SK-N-SH (cell line): ENCODE results near the gene UQCRHL. TPM values are rescaled to one million over a fixed set of nuclear protein-coding genes. Genes with fewer than 3 reads are reported as not detected.
"Not testable (repeated sequence)": the region's sequence is repeated elsewhere in the genome, so short reads cannot be mapped to it uniquely, and the experiment has no call there.

ENCODE experiments used
- CTCF ChIA-PET: fragments of 300-600, 350-600 bp; formaldehyde crosslinking; extraction: SDS; loops from one replicate; lab custom pipeline; 2021; lab: Yijun Ruan, JAX
- POLR2A ChIA-PET: fragments of 350-600 bp; sonication (Branson Sonifier 250); formaldehyde crosslinking; extraction: SDS; loops from one replicate; lab custom pipeline; 2020; ENCODE audit warnings: antibody characterized with exemption, inconsistent platforms; lab: Yijun Ruan, JAX
- DNase-seq: peaks from one replicate; pipeline ENCODE4 v3.0.0; 2012
- H2AFZ ChIP-seq: fragments of 200-600 bp; sonication (generic); 2 replicates; pipeline ENCODE4 v1.8.1; 2016; ENCODE audit warnings: antibody characterized with exemption, mild to moderate bottlenecking, low read depth
- H3F3A ChIP-seq: fragments of 200-600 bp; sonication (generic); replicated peaks from 2 replicates; pipeline ENCODE3; 2016; ENCODE audit warnings: antibody characterized with exemption, mild to moderate bottlenecking; ENCODE audit not compliant: insufficient read depth
- H3K27ac ChIP-seq, 2 experiments: fragments of 200-500 bp in 1 of 2; fragments of 200-600 bp in 1 of 2; sonication (Bioruptor generic) in 1 of 2; sonication (generic), shearing (Covaris generic) in 1 of 2; 2 replicates each; pipeline versions ENCODE4 v1.5.1 to v1.6.1; 2014 to 2016; ENCODE audit warnings: low read depth in 2 of 2, inconsistent platforms in 1 of 2, low read length in 1 of 2, mild to moderate bottlenecking in 1 of 2, mixed read lengths in 1 of 2
- H3K27me3 ChIP-seq: fragments of 200-600 bp; sonication (generic), shearing (Covaris generic); 2 replicates; pipeline ENCODE4 v1.6.1; 2016; ENCODE audit warnings: mixed run types; ENCODE audit not compliant: insufficient read depth
- H3K36me3 ChIP-seq, 2 experiments: fragments of 200-500 bp in 1 of 2; fragments of 200-600 bp in 1 of 2; sonication (Bioruptor generic) in 1 of 2; sonication (generic) in 1 of 2; replicated peaks in 1 of 2; 2 replicates each; pipeline versions ENCODE3 to v1.5.1; 2014 to 2016; ENCODE audit warnings: low read length in 1 of 2, mild to moderate bottlenecking in 1 of 2; ENCODE audit not compliant: insufficient read depth in 2 of 2, control insufficient read depth in 1 of 2
- H3K4me1 ChIP-seq, 2 experiments: fragments of 200-500 bp in 1 of 2; fragments of 200-600 bp in 1 of 2; sonication (Bioruptor generic) in 1 of 2; sonication (generic), shearing (Covaris generic) in 1 of 2; 2 replicates each; pipeline versions ENCODE4 v1.5.1 to v1.6.1; 2014 to 2016; ENCODE audit warnings: low read depth in 1 of 2, low read length in 1 of 2, mixed run types in 1 of 2; ENCODE audit not compliant: insufficient read depth in 2 of 2, control insufficient read depth in 1 of 2
- H3K4me2 ChIP-seq: fragments of 200-600 bp; sonication (generic), shearing (Covaris generic); 2 replicates; pipeline ENCODE4 v1.6.1; 2017; ENCODE audit warnings: mixed run types
- H3K4me3 ChIP-seq, 2 experiments: fragments of 200-500 bp in 1 of 2; fragments of 200-600 bp in 1 of 2; sonication (Bioruptor generic) in 1 of 2; sonication (generic), shearing (Covaris generic) in 1 of 2; 2 replicates each; pipeline versions ENCODE4 v1.5.1 to v1.8.1; 2014 to 2016; ENCODE audit warnings: low read depth in 2 of 2, inconsistent platforms in 1 of 2, low read length in 1 of 2, mild to moderate bottlenecking in 1 of 2, mixed read lengths in 1 of 2, moderate library complexity in 1 of 2
- H3K79me2 ChIP-seq: fragments of 200-600 bp; sonication (generic); 2 replicates; pipeline ENCODE4 v1.8.1; 2017; ENCODE audit warnings: mild to moderate bottlenecking; ENCODE audit not compliant: insufficient read depth
- H3K9ac ChIP-seq: fragments of 200-600 bp; sonication (generic); 2 replicates; pipeline ENCODE4 v1.6.1; 2017; ENCODE audit warnings: mixed run types
- H3K9me2 ChIP-seq: fragments of 200-600 bp; sonication (generic); 2 replicates; pipeline ENCODE4 v1.6.1; 2017; ENCODE audit warnings: mixed run types
- H3K9me3 ChIP-seq: fragments of 200-600 bp; sonication (generic); 2 replicates; pipeline ENCODE4 v1.6.1; 2017; ENCODE audit warnings: mixed run types, mild to moderate bottlenecking, moderate library complexity
- H4K20me1 ChIP-seq: fragments of 200-600 bp; sonication (generic); 2 replicates; pipeline ENCODE4 v1.6.1; 2017; ENCODE audit warnings: mild to moderate bottlenecking, mixed run types; ENCODE audit not compliant: insufficient read depth
- CHD2 ChIP-seq: fragments of 150-350 bp; IDR thresholded peaks from 2 replicates; pipeline ENCODE4 v1.6.1; 2018; ENCODE audit warnings: low read length; ENCODE audit not compliant: partially characterized antibody
- EZH2phosphoT487 ChIP-seq: fragments of 200-600 bp; sonication (generic); IDR thresholded peaks from 2 replicates; pipeline ENCODE4 v1.6.1; 2017; ENCODE audit warnings: low read depth, mixed run types, mild to moderate bottlenecking, antibody characterized with exemption, moderate library complexity, borderline replicate concordance
- FOXJ3 ChIP-seq: sonication (generic); formaldehyde crosslinking; IDR thresholded peaks from 2 replicates; pipeline ENCODE4 v1.5.1; 2020; ENCODE audit warnings: mild to moderate bottlenecking, missing genetic modification reagents
- GABPA ChIP-seq: IDR thresholded peaks from 2 replicates; pipeline ENCODE4 v1.4.0; 2012; ENCODE audit warnings: low read depth, mild to moderate bottlenecking
- JUND ChIP-seq: IDR thresholded peaks from 2 replicates; pipeline ENCODE4 v1.4.0; 2012
- MEF2A ChIP-seq: IDR thresholded peaks from 2 replicates; pipeline ENCODE4 v1.4.0; 2012; ENCODE audit warnings: low read depth, borderline replicate concordance
- MXI1 ChIP-seq: IDR thresholded peaks from 2 replicates; pipeline ENCODE4 v1.6.1; 2012; ENCODE audit warnings: mild to moderate bottlenecking, low read depth, low read length, improper control_type of control experiment
- NFIC ChIP-seq: IDR thresholded peaks from 2 replicates; pipeline ENCODE4 v1.4.0; 2012; ENCODE audit warnings: borderline replicate concordance
- POLR2AphosphoS5 ChIP-seq: IDR thresholded peaks from 2 replicates; pipeline ENCODE4 v1.6.1; 2012; ENCODE audit warnings: low read depth, low read length
- RXRA ChIP-seq: IDR thresholded peaks from 2 replicates; pipeline ENCODE4 v1.4.0; 2012; ENCODE audit warnings: low read depth, mild to moderate bottlenecking, borderline replicate concordance
- SIN3A ChIP-seq: IDR thresholded peaks from 2 replicates; pipeline ENCODE4 v1.6.1; 2012; ENCODE audit warnings: low read depth, mild to moderate bottlenecking, low read length, moderate library complexity, borderline replicate concordance
- SMC3 ChIP-seq: IDR thresholded peaks from 2 replicates; pipeline ENCODE4 v1.6.1; 2012; ENCODE audit warnings: low read depth, low read length, improper control_type of control experiment
- TAF1 ChIP-seq: IDR thresholded peaks from 2 replicates; pipeline ENCODE4 v1.6.1; 2012; ENCODE audit warnings: low read depth, mild to moderate bottlenecking, low read length, moderate library complexity, borderline replicate concordance
- TCF12 ChIP-seq: IDR thresholded peaks from 2 replicates; pipeline ENCODE4 v1.4.0; 2012
- YY1 ChIP-seq: IDR thresholded peaks from 2 replicates; pipeline ENCODE4 v1.4.0; 2012; ENCODE audit warnings: low read depth, mild to moderate bottlenecking
- WGBS: methylation state at CpG from one replicate; pipeline ENCODE4 v1.1.6; 2017; ENCODE audit warnings: low lambda C conversion rate; 5-methylcytosine and 5-hydroxymethylcytosine counted together
- polyA plus RNA-seq, 3 experiments: library from polyadenylated mRNA; depleted of rRNA; stranded (reverse); fragments of >200 nt; gene quantifications; 2 replicates each; pipeline ENCODE4 v1.2.3, GENCODE V29; 2012
- TF ChIP-seq, protein P1 (sequence below): IDR thresholded peaks from 2 replicates; pipeline ENCODE4 v1.4.0; 2012; ENCODE audit warnings: low read depth, borderline replicate concordance
- TF ChIP-seq, protein P2 (sequence below): IDR thresholded peaks from 2 replicates; pipeline ENCODE4 v1.6.1; 2012; ENCODE audit warnings: mild to moderate bottlenecking, low read depth, low read length, moderate library complexity
- TF ChIP-seq, protein P3 (sequence below): fragments of 150-350 bp; IDR thresholded peaks from 2 replicates; pipeline ENCODE4 v1.6.1; 2017; ENCODE audit warnings: antibody characterized with exemption, low read length, low read depth, borderline replicate concordance
- TF ChIP-seq, protein P4 (sequence below): IDR thresholded peaks from 2 replicates; pipeline ENCODE4; 2012

UQCRHL gene
- 2.8 and 4.1 TPM in 2 replicates for polyA plus RNA-seq (2012; rRNA removed)
- 4.1 and 9.7 TPM in 2 replicates for polyA plus RNA-seq (2012; cell fraction: cytosol; rRNA removed)
- polyA plus RNA-seq (2012; cell fraction: nucleus; rRNA removed), result 1.8 and 2.6 TPM in 2 replicates

DNA sequence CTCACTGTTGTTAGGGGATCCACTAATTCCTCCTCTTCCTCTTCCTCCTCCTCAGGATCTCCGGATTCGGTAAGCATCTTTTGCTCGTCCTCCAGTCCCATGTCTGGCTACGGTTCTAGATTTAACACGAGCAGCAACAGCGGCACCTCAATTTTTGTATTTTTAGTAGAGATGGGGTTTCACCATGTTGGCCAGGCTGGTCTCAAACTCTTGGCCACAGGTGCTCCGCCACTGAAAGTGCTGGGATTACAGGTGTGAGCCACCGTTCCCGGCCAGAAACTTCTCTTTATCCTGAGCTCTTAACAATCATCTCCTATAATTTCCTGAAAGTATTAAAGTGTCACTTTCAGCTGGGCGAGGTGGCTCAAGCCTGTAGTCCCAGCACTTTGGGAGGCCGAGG, at the start of gene UQCRHL:
Gene UQCRHL, minus strand, starts transcription at position 101 of the 400 bp plus-strand sequence. Its CDS starts 0 bp downstream, at position 101.
- H3K9me2 ChIP-seq, H3K9ac ChIP-seq, H3K79me2 ChIP-seq, H3K27me3 ChIP-seq, H3K36me3 ChIP-seq, DNase-seq, H3K4me2 ChIP-seq, H3K4me1 ChIP-seq, H3K4me3 ChIP-seq, H3K27ac ChIP-seq, H2AFZ ChIP-seq, H3K9me3 ChIP-seq, H3F3A ChIP-seq, H4K20me1 ChIP-seq, POLR2A ChIA-PET: not testable (repeated sequence)
- WGBS, result 93% methylated on average over 11 of the region's 11 CpGs
- CTCF ChIA-PET, result interaction anchor here (0.7 to 2.8 kb wide), 2 partner anchors 187 to 313 kb away, joined by 3 to 13 read pairs; no protein-coding TSS in a partner anchor

DNA sequence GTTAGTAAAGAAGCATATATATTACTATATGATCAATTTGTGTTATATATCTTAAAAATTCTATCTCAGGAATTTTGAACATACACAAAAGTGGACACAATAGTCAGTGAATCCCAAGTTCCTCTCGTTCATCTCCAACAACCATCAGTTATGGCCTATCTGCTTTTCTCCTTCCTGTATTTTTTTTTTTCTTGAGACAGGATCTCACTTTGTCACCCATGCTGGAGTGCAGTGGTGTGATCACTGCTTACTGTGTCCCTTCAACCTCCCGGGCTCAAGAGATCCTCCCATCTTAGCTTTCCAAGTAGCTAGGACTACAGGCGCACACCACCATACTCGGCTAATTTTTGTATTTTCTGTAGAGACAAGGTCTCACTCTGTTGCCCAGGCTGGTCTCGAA, 49.4 kb upstream of the UQCRHL start:
- no peaks in the 10 kb centered on the region for H3K27me3 ChIP-seq
- H3K36me3 ChIP-seq, result no peaks in the 10 kb centered on the region
- no peak overlapping the region for H3K9ac ChIP-seq
- peaks cover 57% of the 10 kb centered on the region for H4K20me1 ChIP-seq
- H3K9me3 ChIP-seq, result no peaks in the 10 kb centered on the region
- H3K4me3 ChIP-seq, result no peak overlapping the region
- TF ChIP-seq SIN3A (no peak), FOXJ3 (no peak), MXI1 (no peak), TCF12 (no peak), CHD2 (no peak), JUND (no peak), SMC3 (no peak), RXRA (no peak), NFIC (no peak), EZH2phosphoT487 (no peak), MEF2A (no peak), POLR2AphosphoS5 (no peak), TAF1 (no peak), GABPA (no peak), YY1 (no peak)
- TF ChIP-seq, protein P1, sequence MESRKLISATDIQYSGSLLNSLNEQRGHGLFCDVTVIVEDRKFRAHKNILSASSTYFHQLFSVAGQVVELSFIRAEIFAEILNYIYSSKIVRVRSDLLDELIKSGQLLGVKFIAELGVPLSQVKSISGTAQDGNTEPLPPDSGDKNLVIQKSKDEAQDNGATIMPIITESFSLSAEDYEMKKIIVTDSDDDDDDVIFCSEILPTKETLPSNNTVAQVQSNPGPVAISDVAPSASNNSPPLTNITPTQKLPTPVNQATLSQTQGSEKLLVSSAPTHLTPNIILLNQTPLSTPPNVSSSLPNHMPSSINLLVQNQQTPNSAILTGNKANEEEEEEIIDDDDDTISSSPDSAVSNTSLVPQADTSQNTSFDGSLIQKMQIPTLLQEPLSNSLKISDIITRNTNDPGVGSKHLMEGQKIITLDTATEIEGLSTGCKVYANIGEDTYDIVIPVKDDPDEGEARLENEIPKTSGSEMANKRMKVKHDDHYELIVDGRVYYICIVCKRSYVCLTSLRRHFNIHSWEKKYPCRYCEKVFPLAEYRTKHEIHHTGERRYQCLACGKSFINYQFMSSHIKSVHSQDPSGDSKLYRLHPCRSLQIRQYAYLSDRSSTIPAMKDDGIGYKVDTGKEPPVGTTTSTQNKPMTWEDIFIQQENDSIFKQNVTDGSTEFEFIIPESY, result no peak
- TF ChIP-seq, protein P2, sequence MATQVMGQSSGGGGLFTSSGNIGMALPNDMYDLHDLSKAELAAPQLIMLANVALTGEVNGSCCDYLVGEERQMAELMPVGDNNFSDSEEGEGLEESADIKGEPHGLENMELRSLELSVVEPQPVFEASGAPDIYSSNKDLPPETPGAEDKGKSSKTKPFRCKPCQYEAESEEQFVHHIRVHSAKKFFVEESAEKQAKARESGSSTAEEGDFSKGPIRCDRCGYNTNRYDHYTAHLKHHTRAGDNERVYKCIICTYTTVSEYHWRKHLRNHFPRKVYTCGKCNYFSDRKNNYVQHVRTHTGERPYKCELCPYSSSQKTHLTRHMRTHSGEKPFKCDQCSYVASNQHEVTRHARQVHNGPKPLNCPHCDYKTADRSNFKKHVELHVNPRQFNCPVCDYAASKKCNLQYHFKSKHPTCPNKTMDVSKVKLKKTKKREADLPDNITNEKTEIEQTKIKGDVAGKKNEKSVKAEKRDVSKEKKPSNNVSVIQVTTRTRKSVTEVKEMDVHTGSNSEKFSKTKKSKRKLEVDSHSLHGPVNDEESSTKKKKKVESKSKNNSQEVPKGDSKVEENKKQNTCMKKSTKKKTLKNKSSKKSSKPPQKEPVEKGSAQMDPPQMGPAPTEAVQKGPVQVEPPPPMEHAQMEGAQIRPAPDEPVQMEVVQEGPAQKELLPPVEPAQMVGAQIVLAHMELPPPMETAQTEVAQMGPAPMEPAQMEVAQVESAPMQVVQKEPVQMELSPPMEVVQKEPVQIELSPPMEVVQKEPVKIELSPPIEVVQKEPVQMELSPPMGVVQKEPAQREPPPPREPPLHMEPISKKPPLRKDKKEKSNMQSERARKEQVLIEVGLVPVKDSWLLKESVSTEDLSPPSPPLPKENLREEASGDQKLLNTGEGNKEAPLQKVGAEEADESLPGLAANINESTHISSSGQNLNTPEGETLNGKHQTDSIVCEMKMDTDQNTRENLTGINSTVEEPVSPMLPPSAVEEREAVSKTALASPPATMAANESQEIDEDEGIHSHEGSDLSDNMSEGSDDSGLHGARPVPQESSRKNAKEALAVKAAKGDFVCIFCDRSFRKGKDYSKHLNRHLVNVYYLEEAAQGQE, result no peak
- TF ChIP-seq, protein P3, sequence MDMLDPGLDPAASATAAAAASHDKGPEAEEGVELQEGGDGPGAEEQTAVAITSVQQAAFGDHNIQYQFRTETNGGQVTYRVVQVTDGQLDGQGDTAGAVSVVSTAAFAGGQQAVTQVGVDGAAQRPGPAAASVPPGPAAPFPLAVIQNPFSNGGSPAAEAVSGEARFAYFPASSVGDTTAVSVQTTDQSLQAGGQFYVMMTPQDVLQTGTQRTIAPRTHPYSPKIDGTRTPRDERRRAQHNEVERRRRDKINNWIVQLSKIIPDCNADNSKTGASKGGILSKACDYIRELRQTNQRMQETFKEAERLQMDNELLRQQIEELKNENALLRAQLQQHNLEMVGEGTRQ, result no peak
- TF ChIP-seq, protein P4, sequence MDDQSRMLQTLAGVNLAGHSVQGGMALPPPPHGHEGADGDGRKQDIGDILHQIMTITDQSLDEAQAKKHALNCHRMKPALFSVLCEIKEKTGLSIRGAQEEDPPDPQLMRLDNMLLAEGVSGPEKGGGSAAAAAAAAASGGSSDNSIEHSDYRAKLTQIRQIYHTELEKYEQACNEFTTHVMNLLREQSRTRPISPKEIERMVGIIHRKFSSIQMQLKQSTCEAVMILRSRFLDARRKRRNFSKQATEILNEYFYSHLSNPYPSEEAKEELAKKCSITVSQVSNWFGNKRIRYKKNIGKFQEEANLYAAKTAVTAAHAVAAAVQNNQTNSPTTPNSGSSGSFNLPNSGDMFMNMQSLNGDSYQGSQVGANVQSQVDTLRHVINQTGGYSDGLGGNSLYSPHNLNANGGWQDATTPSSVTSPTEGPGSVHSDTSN, result no peak
- H3K79me2 ChIP-seq, result peaks cover 99% of the 10 kb centered on the region
- H3K9me2 ChIP-seq, result no peaks in the 10 kb centered on the region
- ChIA-PET POLR2A (no interaction called here), CTCF (no interaction called here)
- H3K4me2 ChIP-seq, result no peak overlapping the region
- H2AFZ ChIP-seq, result no peak overlapping the region
- H3F3A ChIP-seq, result peaks cover 8% of the 10 kb centered on the region
- peaks cover 0 to 8% of the 10 kb centered on the region in 2 experiments; a peak in 1 of 4 replicates for H3K4me1 ChIP-seq
- no peak overlapping the region for H3K27ac ChIP-seq
- 94% methylated on average over 5 of the region's 5 CpGs for WGBS
- DNase-seq, result no peak
